ENCODE results near the gene MAPK14.

- TF ChIP-seq POLR2AphosphoS5 (IDR thresholded peaks at IDR 0.05; ENCODE audit: borderline replicate concordance, low read depth, low read length) (no peak), EZH2 (IDR thresholded peaks at IDR 0.05) (no peak), FOXP2 (optimal IDR thresholded peaks at IDR 0.05; ENCODE audit: control extremely low read depth, extremely low read length, insufficient read depth) (no peak)
These were observed 94.3 kb downstream of the MAPK14 start for GRCh38 chr6:36121787-36122494.

All from SK-N-MC (cell line).